GM12878 (cell line): Measurements from ENCODE around the gene DAAM2. TPM values are rescaled to one million over a fixed set of nuclear protein-coding genes. Genes with fewer than 3 reads are reported as not detected.

Experiments used
- ATAC-seq: fragments of 200-7000 bp; cut with Tn5 transposase; 3 replicates; pipeline ENCODE4 v1.9.1; 2020; ENCODE audit warnings: mild to moderate bottlenecking, moderate library complexity
- BruUV-seq: library from RNA; stranded (reverse); fragments of 400-500 nt; replicated peaks from 2 replicates; lab custom pipeline; 2021; lab: Mats Ljungman, UMichigan
- CTCF ChIA-PET: fragments of 300-600 bp; sonication (Branson Sonifier 250); formaldehyde crosslinking; extraction: SDS; loops from one replicate; lab custom pipeline; 2021; ENCODE audit warnings: inconsistent platforms; lab: Yijun Ruan, JAX
- POLR2A ChIA-PET: fragments of 350-600 bp; formaldehyde crosslinking; extraction: SDS; loops from one replicate; lab custom pipeline; 2021; ENCODE audit warnings: inconsistent platforms; lab: Charles Lee
- RAD21 ChIA-PET: fragments of 300-600 bp; sonication (Branson Sonifier 250); formaldehyde crosslinking; loops from one replicate; lab custom pipeline; 2023; ENCODE audit warnings: antibody characterized with exemption; ENCODE audit not compliant: unreplicated experiment; lab: Charles Lee
- SMC1A ChIA-PET: fragments of 300-600 bp; sonication (Branson Sonifier 250); formaldehyde crosslinking; loops from one replicate; lab custom pipeline; 2023; ENCODE audit not compliant: unreplicated experiment, uncharacterized antibody; lab: Charles Lee
- DNase-seq: peaks from one replicate; pipeline ENCODE4 v3.0.0-alpha.2; 2011; ENCODE audit warnings: low read depth, low spot score
- FAIRE-seq: peaks from 3 replicates; lab custom pipeline; 2011; peaks lifted over from hg19 to GRCh38; lab: Jason Lieb, UNC
- H2AFZ ChIP-seq: 2 replicates; pipeline ENCODE4 v1.6.0; 2011; ENCODE audit warnings: low read depth, low read length, control low read depth; ENCODE audit not compliant: control insufficient read depth
- H3K27ac ChIP-seq: 2 replicates; pipeline ENCODE4 v1.5.1; 2011; ENCODE audit warnings: control low read depth; ENCODE audit not compliant: control insufficient read depth, insufficient read depth
- H3K27me3 ChIP-seq, 2 experiments: replicated peaks in 1 of 2; 2 replicates each; pipeline versions ENCODE4 v1.6.0 to v1.6.1; 2011; ENCODE audit warnings: low read length in 1 of 2; ENCODE audit not compliant: control insufficient read depth in 2 of 2, insufficient read depth in 2 of 2
- H3K36me3 ChIP-seq, 2 experiments: 2 replicates each; pipeline ENCODE4 v1.5.1; 2011; ENCODE audit warnings: low read length in 1 of 2; ENCODE audit not compliant: control insufficient read depth in 2 of 2, insufficient read depth in 2 of 2
- H3K4me1 ChIP-seq: 2 replicates; pipeline ENCODE4 v1.6.1; 2011; ENCODE audit warnings: mild to moderate bottlenecking, low read length, moderate library complexity, mixed read lengths; ENCODE audit not compliant: control insufficient read depth, insufficient read depth
- H3K4me2 ChIP-seq: 2 replicates; pipeline ENCODE4 v1.6.0; 2011; ENCODE audit warnings: control low read depth; ENCODE audit not compliant: control insufficient read depth, insufficient read depth
- H3K4me3 ChIP-seq: fragments of 200-600 bp; sonication (generic); 2 replicates; pipeline ENCODE4 v1.5.1; 2016
- H3K79me2 ChIP-seq: 2 replicates; pipeline ENCODE4 v1.6.0; 2011; ENCODE audit warnings: low read length; ENCODE audit not compliant: control insufficient read depth, insufficient read depth
- H3K9ac ChIP-seq: 2 replicates; pipeline ENCODE4 v1.8.0; 2011; ENCODE audit warnings: low read length, control low read depth, mixed read lengths; ENCODE audit not compliant: control insufficient read depth, insufficient read depth
- H3K9me3 ChIP-seq: replicated peaks from 3 replicates; pipeline ENCODE4 v1.5.1; 2011; ENCODE audit warnings: mild to moderate bottlenecking, low read length; ENCODE audit not compliant: control insufficient read depth, insufficient read depth
- H4K20me1 ChIP-seq: 2 replicates; pipeline ENCODE4 v1.6.0; 2011; ENCODE audit not compliant: control insufficient read depth, insufficient read depth
- CREB1 ChIP-seq: IDR thresholded peaks from 2 replicates; pipeline ENCODE4 v1.6.1; 2012; ENCODE audit warnings: low read depth, mild to moderate bottlenecking, inconsistent platforms
- ETV6 ChIP-seq, 2 experiments: fragments of 450-650 bp in 1 of 2; IDR thresholded peaks in 1 of 2; conservative IDR thresholded peaks in 1 of 2; 2 replicates each; pipeline ENCODE4 v1.6.1; 2014; ENCODE audit warnings: antibody characterized with exemption in 1 of 2, borderline replicate concordance in 1 of 2, low read depth in 1 of 2, mild to moderate bottlenecking in 1 of 2, moderate library complexity in 1 of 2
- FOXM1 ChIP-seq: IDR thresholded peaks from 2 replicates; pipeline ENCODE4 v1.6.1; 2012; ENCODE audit warnings: low read depth, mild to moderate bottlenecking, inconsistent platforms, low read length, moderate library complexity
- GABPA ChIP-seq: IDR thresholded peaks from 2 replicates; pipeline ENCODE4 v1.6.1; 2014; ENCODE audit warnings: antibody characterized with exemption, low read depth, mild to moderate bottlenecking, inconsistent platforms
- IRF5 ChIP-seq: fragments of 450-650 bp; IDR thresholded peaks from 2 replicates; pipeline ENCODE4 v1.6.1; 2017; ENCODE audit warnings: borderline replicate concordance
- PAX8 ChIP-seq: fragments of 450-650 bp; IDR thresholded peaks from 2 replicates; pipeline ENCODE4 v1.6.1; 2017; ENCODE audit warnings: mild to moderate bottlenecking, moderate library complexity
- POLR2AphosphoS2 ChIP-seq: IDR thresholded peaks from 2 replicates; pipeline ENCODE4 v1.6.1; 2011; ENCODE audit warnings: low read depth, mild to moderate bottlenecking, low read length, improper control_type of control experiment, moderate library complexity
- SREBF2 ChIP-seq: IDR thresholded peaks from 2 replicates; pipeline ENCODE4 v1.6.1; 2012; ENCODE audit warnings: mild to moderate bottlenecking, low read length
- STAT1 ChIP-seq: fragments of 450-650 bp; conservative IDR thresholded peaks from 2 replicates; pipeline ENCODE4 v1.6.1; 2014; ENCODE audit warnings: antibody characterized with exemption, mild to moderate bottlenecking
- STAT3 ChIP-seq: IDR thresholded peaks from 2 replicates; pipeline ENCODE4 v1.6.1; 2011; ENCODE audit warnings: low read depth, low read length, improper control_type of control experiment
- TBL1XR1 ChIP-seq: IDR thresholded peaks from 2 replicates; pipeline ENCODE4 v1.6.1; 2012; ENCODE audit warnings: low read depth, low read length, improper control_type of control experiment
- WRNIP1 ChIP-seq: IDR thresholded peaks from 2 replicates; pipeline ENCODE4 v1.6.1; 2011; ENCODE audit warnings: low read depth, low read length, improper control_type of control experiment, borderline replicate concordance
- ZNF24 ChIP-seq: fragments of 450-650 bp; IDR thresholded peaks from 2 replicates; pipeline ENCODE4 v1.6.1; 2017; ENCODE audit warnings: antibody characterized with exemption, mild to moderate bottlenecking
- WGBS: methylation state at CpG from one replicate; pipeline ENCODE4 v1.1.6; 2016; ENCODE audit warnings: low lambda C conversion rate; ENCODE audit not compliant: insufficient replicate concordance, insufficient coverage; ENCODE audit errors: missing lambda C conversion rate; 5-methylcytosine and 5-hydroxymethylcytosine counted together
- in situ Hi-C: fragments of 300-500 bp; cut with MboI; formaldehyde crosslinking; loops from 9 replicates; pipeline ENCODE4 v1.14.3; 2018; ENCODE audit warnings: mixed read lengths
- intact Hi-C: fragments of 100-400 bp; cut with micrococcal nuclease; formaldehyde crosslinking; loops from one replicate; pipeline ENCODE4 v1.14.2; 2022; ENCODE audit not compliant: unreplicated experiment
- polyA plus RNA-seq, 11 experiments: library from polyadenylated mRNA; depleted of rRNA in 4 of 11; unstranded in 6 of 11; stranded (reverse) in 5 of 11; fragments of >200 nt; fragmentation: Nextera tagmentation in 4 of 11; fragmentation: Illumina TruSeq in 1 of 11; extraction: Ambion mirVana in 4 of 11; extraction: Trizol in 1 of 11; gene quantifications; 1 replicate in 1 of 11; 2 replicates in 10 of 11; pipeline versions ENCODE4 v1.2.1 to v1.2.3, GENCODE V29; 2011 to 2016; ENCODE audit warnings: inconsistent platforms in 2 of 11, missing spikeins in 2 of 11, low read depth in 1 of 11
- total RNA-seq, 4 experiments: library from RNA; depleted of rRNA in 3 of 4; stranded (reverse); fragments of >200 nt in 3 of 4; fragmentation: Illumina TruSeq in 1 of 4; extraction: Trizol in 1 of 4; gene quantifications; 2 replicates each; pipeline versions ENCODE4 v1.2.1 to v1.2.3, GENCODE V29; 2013 to 2021
- TF ChIP-seq, protein P1 (sequence below): fragments of 150-350 bp; IDR thresholded peaks from 2 replicates; pipeline ENCODE4 v1.6.1; 2016; ENCODE audit warnings: low read depth, low read length

Gene DAAM2
- total and polyA plus RNA-seq, 10 of the 15 experiments (the other 5 are each of a cell fraction or from before 2014, with no cell fraction given), result 0.05 to 0.22 TPM; not detected in 8

DNA sequence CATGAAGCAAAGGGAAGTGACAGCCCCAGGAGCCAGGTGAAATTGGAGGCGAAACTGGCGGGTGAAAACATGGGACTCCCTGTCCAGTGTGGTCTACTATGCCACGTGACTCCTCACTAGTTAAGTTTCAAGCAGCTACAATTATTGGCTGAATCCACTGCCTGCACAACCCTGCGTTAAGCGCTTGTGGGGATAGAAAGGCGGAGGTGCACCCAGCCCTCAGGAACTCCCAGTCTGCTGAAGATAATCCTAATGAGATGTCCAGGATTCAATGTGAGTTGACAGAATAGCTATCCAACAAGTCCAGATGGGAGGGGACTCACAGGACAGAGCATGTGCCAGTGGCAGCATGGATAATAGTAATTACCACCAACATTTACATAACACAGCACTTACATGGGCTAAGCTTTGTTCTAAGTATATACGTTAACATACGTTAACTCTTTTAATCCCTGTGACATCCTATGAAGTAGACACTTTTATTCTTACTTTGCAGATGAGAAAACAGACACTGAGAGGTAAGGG, 140.3 kb downstream of the DAAM2 start:
- no peaks in the 10 kb centered on the region for H3K9me3 ChIP-seq
- WGBS, result 45% methylated on average over 8 of the region's 8 CpGs
- ATAC-seq (no peak), FAIRE-seq (no peak), DNase-seq (no peak)
- H3K4me3 ChIP-seq, result no peak overlapping the region
- H3K4me2 ChIP-seq, result no peak overlapping the region
- ChIA-PET SMC1A (no interaction called here), POLR2A (no interaction called here), CTCF (no interaction called here), RAD21 (no interaction called here)
- H4K20me1 ChIP-seq, result no peaks in the 10 kb centered on the region
- H3K36me3 ChIP-seq, result no peaks in the 10 kb centered on the region
- no peak overlapping the region for H3K9ac ChIP-seq
- no peak overlapping the region for H3K27ac ChIP-seq
- H3K27me3 ChIP-seq, result peaks cover 0 to 3% of the 10 kb centered on the region in 2 experiments; a peak in 1 of 4 replicates
- no peaks in the 10 kb centered on the region for H3K4me1 ChIP-seq
- no peaks in the 10 kb centered on the region for H3K79me2 ChIP-seq
- in situ Hi-C loops, result no loop called here
- BruUV-seq, result no TSS peak
- H2AFZ ChIP-seq, result no peak overlapping the region
- TF ChIP-seq ETV6 (conservative IDR thresholded peaks at IDR 0.05 in 1 of 2, IDR thresholded peaks at IDR 0.05 in 1 of 2; ENCODE audit: borderline replicate concordance in 1 of 2, low read depth in 1 of 2), result no peak
- no peak for TF ChIP-seq POLR2AphosphoS2
- TF ChIP-seq WRNIP1, result no peak
- TF ChIP-seq ZNF24, result no peak
- TF ChIP-seq, all 136 proteins: peak for 0
- intact Hi-C loops, result no loop called here

- DNase-seq, result no peak
- no peak overlapping the region for H2AFZ ChIP-seq
- CTCF ChIA-PET, result no interaction called here
- TF ChIP-seq GABPA, result no peak
- TF ChIP-seq STAT1, result no peak
- TF ChIP-seq PAX8, result no peak
- no peak for TF ChIP-seq STAT3
- no peak for TF ChIP-seq SREBF2
- TF ChIP-seq, protein P1, sequence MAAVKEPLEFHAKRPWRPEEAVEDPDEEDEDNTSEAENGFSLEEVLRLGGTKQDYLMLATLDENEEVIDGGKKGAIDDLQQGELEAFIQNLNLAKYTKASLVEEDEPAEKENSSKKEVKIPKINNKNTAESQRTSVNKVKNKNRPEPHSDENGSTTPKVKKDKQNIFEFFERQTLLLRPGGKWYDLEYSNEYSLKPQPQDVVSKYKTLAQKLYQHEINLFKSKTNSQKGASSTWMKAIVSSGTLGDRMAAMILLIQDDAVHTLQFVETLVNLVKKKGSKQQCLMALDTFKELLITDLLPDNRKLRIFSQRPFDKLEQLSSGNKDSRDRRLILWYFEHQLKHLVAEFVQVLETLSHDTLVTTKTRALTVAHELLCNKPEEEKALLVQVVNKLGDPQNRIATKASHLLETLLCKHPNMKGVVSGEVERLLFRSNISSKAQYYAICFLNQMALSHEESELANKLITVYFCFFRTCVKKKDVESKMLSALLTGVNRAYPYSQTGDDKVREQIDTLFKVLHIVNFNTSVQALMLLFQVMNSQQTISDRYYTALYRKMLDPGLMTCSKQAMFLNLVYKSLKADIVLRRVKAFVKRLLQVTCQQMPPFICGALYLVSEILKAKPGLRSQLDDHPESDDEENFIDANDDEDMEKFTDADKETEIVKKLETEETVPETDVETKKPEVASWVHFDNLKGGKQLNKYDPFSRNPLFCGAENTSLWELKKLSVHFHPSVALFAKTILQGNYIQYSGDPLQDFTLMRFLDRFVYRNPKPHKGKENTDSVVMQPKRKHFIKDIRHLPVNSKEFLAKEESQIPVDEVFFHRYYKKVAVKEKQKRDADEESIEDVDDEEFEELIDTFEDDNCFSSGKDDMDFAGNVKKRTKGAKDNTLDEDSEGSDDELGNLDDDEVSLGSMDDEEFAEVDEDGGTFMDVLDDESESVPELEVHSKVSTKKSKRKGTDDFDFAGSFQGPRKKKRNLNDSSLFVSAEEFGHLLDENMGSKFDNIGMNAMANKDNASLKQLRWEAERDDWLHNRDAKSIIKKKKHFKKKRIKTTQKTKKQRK, result no peak
- TF ChIP-seq IRF5, result no peak
- TF ChIP-seq TBL1XR1, result no peak
- TF ChIP-seq CREB1, result no peak
- TF ChIP-seq FOXM1, result no peak
These were observed 141.5 kb downstream of the DAAM2 start for GRCh38 chr6:39933669-39934130.

More at GRCh38 chr6:39933669-39934130, 141.5 kb downstream of the DAAM2 start:
- ChIA-PET POLR2A (no interaction called here), RAD21 (no interaction called here), SMC1A (no interaction called here)
- Histone ChIP-seq H3K4me3 (no peak overlapping the region), H3K27ac (no peak overlapping the region), H3K9me3 (no peaks in the 10 kb centered on the region), H4K20me1 (no peaks in the 10 kb centered on the region), H3K4me1 (no peaks in the 10 kb centered on the region), H3K27me3 (peaks cover 0 to 3% of the 10 kb centered on the region in 2 experiments; a peak in 2 of 4 replicates), H3K9ac (no peak overlapping the region), H3K4me2 (no peak overlapping the region), H3K79me2 (no peaks in the 10 kb centered on the region), H3K36me3 (no peaks in the 10 kb centered on the region)
- WGBS, result 24% methylated on average over 9 of the region's 9 CpGs
- intact Hi-C loops (no loop called here), in situ Hi-C loops (no loop called here)
- ATAC-seq, result peak; percentile 29
- BruUV-seq, result no TSS peak
- FAIRE-seq, result no peak
